ENCODE data around the gene CCDC200.
"Not testable (repeated sequence)": the region's sequence is repeated elsewhere in the genome, so short reads cannot be mapped to it uniquely, and the experiment has no call there.

The CCDC200 gene

GRCh38 chr17:43228020-43228782 is at the start of gene CCDC200:
CCDC200 (minus strand) TSS chr17:43228623; CDS start chr17:43228554, 69 bp downstream.
- not testable (repeated sequence) for DNase-seq

GRCh38 chr17:43272914-43273313 is 44.5 kb upstream of the CCDC200 start:
- DNase-seq, result not testable (repeated sequence)

- DNase-seq, result not testable (repeated sequence)
These were observed 44.1 kb upstream of the CCDC200 start for GRCh38 chr17:43272483-43272882.

- not testable (repeated sequence) for DNase-seq
These were observed 42.4 kb upstream of the CCDC200 start for GRCh38 chr17:43270552-43271504.

- DNase-seq, result not testable (repeated sequence)
These were observed 18.0 kb upstream of the CCDC200 start for GRCh38 chr17:43246456-43246855.

- DNase-seq, result not testable (repeated sequence)
These were observed 12.4 kb upstream of the CCDC200 start for GRCh38 chr17:43240596-43241352.

- DNase-seq, result not testable (repeated sequence)
These were observed 11.2 kb upstream of the CCDC200 start for GRCh38 chr17:43239597-43239996.

GRCh38 chr17:43233877-43234276 is 5.5 kb upstream of the CCDC200 start, which contains the start of gene RNU2-1:
RNU2-1 (minus strand) TSS chr17:43233977.
- not testable (repeated sequence) for DNase-seq

- not testable (repeated sequence) for DNase-seq
These were observed 4.8 kb upstream of the CCDC200 start for GRCh38 chr17:43233263-43233662.

- DNase-seq, result not testable (repeated sequence)
These were observed 3.7 kb upstream of the CCDC200 start for GRCh38 chr17:43232021-43232699.

- DNase-seq, result not testable (repeated sequence)
These were observed 3.0 kb upstream of the CCDC200 start for GRCh38 chr17:43231205-43232020.

- no peak for DNase-seq
These were observed 2.0 kb downstream of the CCDC200 start for GRCh38 chr17:43226393-43226792.

GRCh38 chr17:43224146-43224705 is 4.2 kb downstream of the CCDC200 start:
- DNase-seq, result no peak

GRCh38 chr17:43220511-43221125 is 7.8 kb downstream of the CCDC200 start:
- DNase-seq, result no peak

GRCh38 chr17:43219746-43220380 is 8.6 kb downstream of the CCDC200 start:
- DNase-seq, result no peak

GRCh38 chr17:43219001-43219400 is 9.4 kb downstream of the CCDC200 start:
- DNase-seq, result no peak

GRCh38 chr17:43217614-43218087 is 10.8 kb downstream of the CCDC200 start:
- DNase-seq, result no peak
